NOMO-1 treated with dmso at 0.1 percent for 144 hours (cell line): Measurements from ENCODE around the gene GALNT6.
A peak's percentile ranks its signal among the peaks of the same experiment; 100 is the strongest.
"Not testable (repeated sequence)": the region's sequence is repeated elsewhere in the genome, so short reads cannot be mapped to it uniquely, and the experiment has no call there.

Source experiments
- DNase-seq: peaks from one replicate; lab custom pipeline; 2025; ENCODE audit not compliant: unreplicated experiment; lab: John Stamatoyannopoulos, UW

The GALNT6 gene

GRCh38 chr12:51323966-51324895, 67.0 kb downstream of the GALNT6 start, which contains the start of gene BIN2:
Gene BIN2, minus strand, starts transcription at chr12:51324174. Its CDS starts 72 bp downstream, at chr12:51324102.
- peak; percentile 62 for DNase-seq

DNA sequence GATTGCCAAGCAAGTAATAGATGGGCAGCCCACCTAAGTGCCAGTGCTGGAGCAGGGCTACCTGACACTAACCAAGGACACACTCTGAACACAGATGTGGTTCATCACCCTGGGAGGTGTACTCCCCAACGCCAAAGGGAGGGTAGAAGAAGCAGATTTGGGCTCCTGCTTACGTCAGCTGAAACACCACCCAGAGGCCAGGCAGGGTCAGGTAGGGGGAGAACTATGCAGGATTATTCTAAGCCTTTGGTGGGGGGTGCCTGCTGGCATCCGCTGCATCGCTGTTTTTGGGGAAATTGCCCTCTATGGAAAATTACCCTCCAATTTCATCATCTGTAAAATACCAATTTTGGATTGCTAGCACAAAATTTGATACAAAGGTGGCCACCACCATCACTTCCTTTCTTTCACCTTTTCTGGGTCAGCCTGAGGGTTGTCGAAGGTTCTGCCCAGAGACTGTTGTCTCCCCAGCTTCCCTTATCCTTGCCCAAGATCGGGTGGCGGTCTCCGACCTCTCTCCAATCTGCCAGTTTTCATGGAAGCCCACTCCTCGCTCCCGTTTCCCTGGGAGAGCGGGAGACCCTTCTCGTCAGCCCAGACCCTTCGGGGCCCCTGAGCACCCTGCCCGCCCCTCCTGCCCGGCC, 67.8 kb downstream of the GALNT6 start:
- peak; percentile 21 for DNase-seq

DNA sequence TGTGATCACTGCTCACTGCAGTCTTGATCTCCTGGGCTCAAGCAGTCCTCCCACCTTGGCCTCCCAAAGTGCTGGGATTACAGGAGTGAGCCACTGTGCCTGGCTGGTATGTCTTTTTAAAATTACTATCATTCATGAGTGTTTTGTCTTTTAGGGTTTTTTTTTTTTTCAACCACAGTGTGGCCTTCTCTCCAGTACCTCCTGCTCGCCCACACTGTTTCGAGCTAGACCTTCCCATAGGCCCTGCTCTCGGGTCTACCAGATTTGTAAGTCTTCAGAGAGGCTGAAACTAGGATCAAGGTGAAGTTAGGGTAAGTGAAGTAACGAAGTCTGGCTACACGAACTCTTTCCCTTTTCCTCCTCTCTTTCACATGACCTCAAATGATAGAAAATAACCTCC, 68.8 kb downstream of the GALNT6 start:
- DNase-seq, result no peak

DNA sequence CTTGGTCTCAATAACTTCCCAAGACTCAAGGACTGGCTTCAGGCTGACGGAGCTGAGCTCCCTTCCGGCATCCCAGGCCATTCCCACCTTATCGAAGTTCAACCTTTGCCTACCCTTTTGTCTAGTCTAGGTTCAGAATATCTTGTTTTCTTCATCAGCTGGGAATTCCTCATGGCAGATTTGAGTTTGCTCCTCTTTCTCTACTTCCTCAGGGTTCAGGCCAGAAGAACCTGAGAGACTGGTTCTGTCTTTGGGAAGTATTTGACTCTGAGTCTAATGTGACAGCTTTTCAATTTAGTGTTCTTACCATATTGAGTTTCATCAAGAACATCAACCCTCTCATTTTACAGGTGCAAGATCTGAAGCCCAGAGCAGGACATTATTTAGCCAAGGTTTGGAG, 69.3 kb downstream of the GALNT6 start:
- DNase-seq, result no peak

DNA sequence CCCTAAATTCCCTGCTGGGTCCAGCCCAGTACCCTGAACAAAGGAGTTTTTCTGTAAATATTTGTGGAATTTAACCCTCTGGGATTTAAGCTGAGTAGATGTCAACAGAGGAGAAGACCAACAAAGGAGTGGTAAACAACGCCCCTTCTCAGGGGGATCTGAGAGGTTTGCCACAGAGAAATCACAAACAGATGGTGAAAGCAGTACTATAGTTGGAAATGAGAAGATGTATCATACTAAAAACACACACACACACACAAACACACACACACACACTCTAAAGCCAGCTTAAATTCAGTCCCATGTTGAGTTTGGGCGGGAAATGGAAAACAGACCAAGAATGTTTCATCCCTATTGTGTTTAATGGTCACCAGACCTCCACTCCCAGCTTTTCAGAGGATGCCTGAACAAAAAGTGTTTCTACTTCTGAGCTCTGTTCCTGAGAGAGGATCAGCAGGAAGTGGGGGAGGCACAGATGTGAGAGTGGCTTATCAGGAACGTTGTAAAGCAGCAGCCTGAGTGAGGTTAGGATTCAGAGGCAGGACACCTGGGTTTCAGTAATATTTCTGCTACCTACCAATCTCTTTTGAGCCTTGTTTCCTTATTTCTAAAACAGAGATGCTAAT, 70.4 kb downstream of the GALNT6 start:
- DNase-seq, result no peak

GRCh38 chr12:51320311-51320694, 70.9 kb downstream of the GALNT6 start:
- DNase-seq, result no peak

- DNase-seq, result peak; percentile 93
Measured at GRCh38 chr12:51318846-51319599, 72.2 kb downstream of the GALNT6 start.

GRCh38 chr12:51318057-51318806, 73.0 kb downstream of the GALNT6 start:
- DNase-seq, result not testable (repeated sequence)

DNA sequence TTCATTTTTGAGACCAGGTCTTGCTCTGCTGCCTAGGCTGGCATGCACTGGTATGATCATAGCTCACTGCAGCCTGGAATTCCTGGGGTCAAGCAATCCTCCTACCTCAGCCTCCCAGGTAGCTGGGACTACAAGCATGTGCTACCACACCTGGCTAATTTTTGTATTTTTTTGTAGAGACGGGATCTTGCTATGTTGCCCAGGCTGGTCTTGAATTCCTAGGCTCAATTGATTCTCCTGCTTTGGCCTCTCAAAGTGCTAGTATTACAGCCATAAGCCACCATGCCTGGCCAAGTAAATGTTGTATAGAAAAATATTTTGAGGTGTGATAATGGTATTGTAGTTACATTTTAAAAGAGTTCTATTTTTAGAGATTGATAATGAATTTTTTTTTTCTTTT, 79.8 kb downstream of the GALNT6 start:
- no peak for DNase-seq

DNA sequence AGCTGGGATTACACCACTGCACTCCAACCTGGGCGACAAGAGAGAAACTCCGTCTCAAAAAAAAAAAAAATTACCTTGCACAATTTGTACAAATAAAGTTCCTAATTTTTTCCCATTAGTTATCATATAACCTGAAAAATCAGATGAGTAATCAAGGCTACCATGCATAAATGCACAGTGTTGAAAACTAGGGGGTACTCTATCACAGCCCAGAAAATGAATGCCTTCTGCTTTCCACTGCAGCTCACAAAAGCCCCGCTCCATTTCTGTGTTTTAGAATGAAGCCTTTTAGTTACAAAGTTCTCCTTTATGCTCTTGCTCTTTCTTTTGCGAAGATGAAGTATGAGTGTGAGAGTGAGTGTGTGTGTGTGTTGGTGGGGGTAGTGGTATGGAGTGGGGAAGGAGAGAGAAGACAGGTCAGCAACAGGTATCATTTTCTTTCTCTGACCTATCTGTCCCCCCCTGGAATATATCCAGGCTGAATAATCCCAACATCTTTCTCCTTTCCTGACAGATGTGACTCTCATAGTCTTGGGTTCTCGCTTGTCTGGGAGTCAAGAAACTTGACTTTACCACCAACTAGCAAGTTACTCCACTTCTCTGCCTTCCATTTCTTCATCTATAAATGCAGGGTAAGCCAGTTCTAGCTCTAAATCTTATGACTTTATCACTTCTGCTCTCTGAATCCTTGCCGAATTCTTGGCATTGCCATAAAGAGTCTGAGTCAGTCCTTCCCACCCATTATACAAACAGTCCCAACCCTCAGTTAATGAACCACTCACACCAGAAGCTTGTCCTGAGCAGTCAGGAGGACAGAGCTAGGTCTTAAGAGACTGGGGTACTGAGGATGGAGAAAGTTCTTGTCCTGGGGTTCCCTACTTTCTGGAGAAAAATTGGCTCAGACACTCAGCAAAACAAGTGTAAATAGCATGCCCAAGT, 83.3 kb downstream of the GALNT6 start:
- DNase-seq, result no peak

DNA sequence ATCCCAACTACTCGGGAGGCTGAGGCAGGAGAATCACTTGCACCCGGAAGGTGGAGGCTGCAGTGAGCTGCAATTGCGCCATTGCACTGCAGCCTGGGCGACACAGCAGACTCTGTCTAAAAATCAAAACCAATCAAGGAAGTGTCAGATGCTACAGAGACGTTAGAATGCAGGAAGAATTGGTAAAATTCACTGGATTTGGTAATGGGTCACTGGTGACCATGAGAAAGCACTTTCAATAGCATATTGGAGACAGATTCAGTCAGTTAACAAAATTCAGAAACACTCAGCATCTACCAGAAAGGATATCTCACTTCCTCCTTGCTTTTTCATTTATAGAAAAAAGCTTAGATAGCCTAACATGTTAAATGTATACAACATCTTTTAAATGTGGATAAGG, 84.7 kb downstream of the GALNT6 start:
- no peak for DNase-seq
